Activated CD8-positive, alpha-beta T cell treated with anti-CD3 and anti-CD28 coated beads, Interleukin-2, amount 10 ng/mL, durations not matched to agents 7 days and 5 days (primary cell): ENCODE data around the gene CHI3L2. TPM values are rescaled to one million over a fixed set of nuclear protein-coding genes. Genes with fewer than 3 reads are reported as not detected.

ENCODE experiments used
- ATAC-seq: fragments of 150-1000 bp; cut with Tn5 transposase; one replicate; pipeline ENCODE4 v1.10.0; 2021; ENCODE audit warnings: moderate library complexity
- CTCF ChIA-PET: fragments of 350-600 bp; sonication (Branson Sonifier 250); formaldehyde crosslinking; loops from one replicate; lab custom pipeline; 2021; ENCODE audit warnings: antibody characterized with exemption; lab: Charles Lee
- POLR2A ChIA-PET: fragments of 350-600 bp; sonication (Branson Sonifier 250); formaldehyde crosslinking; loops from one replicate; lab custom pipeline; 2021; ENCODE audit warnings: antibody characterized with exemption; lab: Charles Lee
- DNase-seq: peaks from one replicate; pipeline ENCODE4 v3.0.0-alpha.2; 2020
- H3K27ac Mint-ChIP-seq: one replicate; pipeline ENCODE4 v1.8.0; 2021; ENCODE audit warnings: mild to moderate bottlenecking, mixed read lengths
- H3K27me3 Mint-ChIP-seq: one replicate; pipeline ENCODE4 v1.8.0; 2021; ENCODE audit warnings: low read depth, mixed read lengths
- H3K36me3 Mint-ChIP-seq: one replicate; pipeline ENCODE4 v1.8.0; 2021; ENCODE audit warnings: low read depth, mixed read lengths
- H3K4me1 Mint-ChIP-seq: one replicate; pipeline ENCODE4 v1.8.0; 2021; ENCODE audit warnings: low read depth, mixed read lengths
- H3K4me3 Mint-ChIP-seq: one replicate; pipeline ENCODE4 v1.8.0; 2021; ENCODE audit warnings: mild to moderate bottlenecking, mixed read lengths
- H3K9me3 Mint-ChIP-seq: one replicate; pipeline ENCODE4 v1.8.0; 2022; ENCODE audit warnings: mixed read lengths; ENCODE audit not compliant: insufficient read depth
- total RNA-seq, 2 experiments: library from RNA; stranded (reverse); gene quantifications; one replicate each; pipeline ENCODE4 v1.2.3, GENCODE V29; 2021

CHI3L2 gene
- total RNA-seq: 10 to 100 TPM; 23.8 to 27.0 TPM

GRCh38 chr1:111227434-111227833, at the start of gene CHI3L2:
CHI3L2 (plus strand) TSS chr1:111227713; CDS start chr1:111227730, 17 bp downstream.
- Mint-ChIP-seq H3K9me3 (no peaks in the 10 kb centered on the region), H3K27ac (peak within 1 kb of the TSS; percentile 72)

GRCh38 chr1:111179968-111180533, 47.5 kb upstream of the CHI3L2 start:
- Mint-ChIP-seq H3K27ac (no peak overlapping the region), H3K4me1 (peaks cover 4% of the 10 kb centered on the region), H3K9me3 (no peaks in the 10 kb centered on the region), H3K27me3 (no peaks in the 10 kb centered on the region), H3K4me3 (no peak overlapping the region), H3K36me3 (peaks cover 75% of the 10 kb centered on the region)
- POLR2A ChIA-PET: interaction anchor here (2.7 kb wide), 1 partner anchor 19 kb away, joined by 8 read pairs; no protein-coding TSS in a partner anchor
- DNase-seq (no peak), ATAC-seq (no peak)
- CTCF ChIA-PET: interaction anchor here (0.9 to 1.5 kb wide), 3 partner anchors 14 to 220 kb away, joined by 3 to 4 read pairs (median 3); no protein-coding TSS in a partner anchor

More at GRCh38 chr1:111227434-111227833, at the start of gene CHI3L2:
- H3K4me3 Mint-ChIP-seq: peak within 1 kb of the TSS; percentile 16
- peaks cover 86% of the 10 kb centered on the region for H3K4me1 Mint-ChIP-seq
- POLR2A ChIA-PET: interaction anchor here (1.7 to 3.7 kb wide), 3 partner anchors 12 to 32 kb away, joined by 3 to 20 read pairs (median 10); partner anchors contain the start of gene DENND2D
- no peaks in the 10 kb centered on the region for H3K27me3 Mint-ChIP-seq
- CTCF ChIA-PET: interaction anchor here (0.6 to 16.1 kb wide), 6 partner anchors 9 to 179 kb away, joined by 3 to 528 read pairs (median 11); partner anchors contain the start of gene DENND2D
- ATAC-seq (no peak), DNase-seq (no peak)
- H3K36me3 Mint-ChIP-seq: peaks cover 21% of the 10 kb centered on the region

GRCh38 chr1:111182052-111182451, 45.5 kb upstream of the CHI3L2 start:
- Mint-ChIP-seq H3K4me1 (peaks cover 21% of the 10 kb centered on the region), H3K36me3 (peaks cover 78% of the 10 kb centered on the region), H3K27me3 (no peaks in the 10 kb centered on the region), H3K4me3 (no peak overlapping the region), H3K9me3 (no peaks in the 10 kb centered on the region), H3K27ac (no peak overlapping the region)
- CTCF ChIA-PET: interaction anchor here (1.3 to 2.6 kb wide), 8 partner anchors 9 to 218 kb away, joined by 3 to 13 read pairs (median 8); partner anchors contain the start of gene DENND2D
- no peak for DNase-seq
- POLR2A ChIA-PET: interaction anchor here (0.6 to 2.7 kb wide), 4 partner anchors 10 to 280 kb away, joined by 4 to 13 read pairs (median 6); no protein-coding TSS in a partner anchor
- no peak for ATAC-seq

GRCh38 chr1:111183308-111184069, 44.0 kb upstream of the CHI3L2 start:
- Mint-ChIP-seq H3K4me3 (no peak overlapping the region), H3K27me3 (no peaks in the 10 kb centered on the region), H3K9me3 (no peaks in the 10 kb centered on the region), H3K4me1 (peaks cover 35% of the 10 kb centered on the region), H3K27ac (peak overlapping the region; percentile 56), H3K36me3 (peaks cover 83% of the 10 kb centered on the region)
- ATAC-seq (no peak), DNase-seq (no peak)
- POLR2A ChIA-PET: interaction anchor here (0.8 to 2.1 kb wide), 7 partner anchors 9 to 46 kb away, joined by 3 to 13 read pairs (median 5); partner anchors contain the start of genes CEPT1 and DRAM2
- CTCF ChIA-PET: interaction anchor here (0.6 to 2.6 kb wide), 10 partner anchors 8 to 217 kb away, joined by 3 to 13 read pairs (median 4); partner anchors contain the start of gene DENND2D

DNA sequence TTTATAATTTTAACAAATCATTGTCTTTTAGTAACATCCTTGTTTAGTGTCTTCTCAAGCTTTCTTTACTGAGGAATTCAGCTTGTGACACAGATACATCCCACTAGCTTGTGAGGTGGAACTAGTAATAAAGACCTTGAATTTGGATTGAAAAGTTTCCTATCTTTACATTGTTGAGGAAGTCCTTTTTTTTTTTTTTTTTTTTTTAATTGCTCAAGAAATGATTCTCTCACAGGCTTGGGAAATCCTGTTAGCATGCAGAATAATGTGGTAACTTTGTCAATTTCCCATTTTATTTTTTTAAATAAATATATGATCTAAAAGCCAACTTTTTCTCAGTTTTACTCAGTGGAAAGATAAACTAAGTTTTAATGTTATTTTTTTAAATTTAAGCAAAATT, 42.9 kb upstream of the CHI3L2 start:
- no peak for ATAC-seq
- peaks cover 47% of the 10 kb centered on the region for H3K4me1 Mint-ChIP-seq
- ChIA-PET CTCF (no interaction called here), POLR2A (interaction anchor here (1.4 kb wide), 2 partner anchors 14 to 17 kb away, joined by 4 to 5 read pairs; no protein-coding TSS in a partner anchor)
- H3K27ac Mint-ChIP-seq: no peak overlapping the region
- DNase-seq: no peak
- H3K9me3 Mint-ChIP-seq: no peaks in the 10 kb centered on the region
- H3K27me3 Mint-ChIP-seq: no peaks in the 10 kb centered on the region
- peaks cover 85% of the 10 kb centered on the region for H3K36me3 Mint-ChIP-seq
- no peak overlapping the region for H3K4me3 Mint-ChIP-seq

DNA sequence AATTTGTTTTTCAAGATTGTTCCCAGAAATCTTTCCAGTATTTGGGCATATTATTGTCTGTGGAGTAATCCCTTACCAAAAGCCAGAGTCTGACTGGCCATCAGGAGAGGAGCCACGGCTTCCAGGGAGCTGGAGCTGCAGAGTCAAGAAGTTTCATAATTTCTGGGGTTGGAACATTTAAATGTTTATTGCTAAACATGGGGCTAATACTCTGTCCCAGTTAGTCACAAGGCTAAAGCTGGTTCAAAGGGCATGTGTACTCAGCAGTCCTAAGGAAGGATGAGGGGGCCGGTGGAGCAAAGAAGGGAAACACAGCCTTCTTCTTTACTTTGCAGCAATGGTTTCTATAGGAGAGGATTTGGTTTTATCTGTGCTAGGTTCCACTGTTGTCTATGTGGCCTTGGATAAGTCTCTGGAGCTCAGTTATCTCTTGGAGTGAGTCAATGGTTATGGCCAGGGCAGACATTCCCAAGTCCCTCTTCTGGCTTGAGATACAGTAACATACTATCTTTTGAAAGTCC, 36.5 kb upstream of the CHI3L2 start:
- CTCF ChIA-PET: interaction anchor here (0.7 to 14.9 kb wide), 6 partner anchors 8 to 251 kb away, joined by 3 to 528 read pairs (median 4); partner anchors contain the start of genes CHI3L2 and DENND2D
- peak overlapping the region; percentile 73 for H3K27ac Mint-ChIP-seq
- peaks cover 99% of the 10 kb centered on the region for H3K4me1 Mint-ChIP-seq
- ATAC-seq: no peak
- H3K36me3 Mint-ChIP-seq: peaks cover 98% of the 10 kb centered on the region
- H3K27me3 Mint-ChIP-seq: no peaks in the 10 kb centered on the region
- DNase-seq: no peak
- POLR2A ChIA-PET: interaction anchor here (0.6 to 4.2 kb wide), 8 partner anchors 8 to 246 kb away, joined by 3 to 40 read pairs (median 8); partner anchors contain the start of genes CEPT1, DENND2D and DRAM2
- no peaks in the 10 kb centered on the region for H3K9me3 Mint-ChIP-seq
- H3K4me3 Mint-ChIP-seq: no peak overlapping the region

GRCh38 chr1:111191496-111191895, 36.0 kb upstream of the CHI3L2 start:
- ChIA-PET CTCF (interaction anchor here (0.6 to 14.9 kb wide), 8 partner anchors 8 to 251 kb away, joined by 3 to 528 read pairs (median 4); partner anchors contain the start of genes CHI3L2 and DENND2D), POLR2A (interaction anchor here (0.6 to 4.2 kb wide), 9 partner anchors 8 to 257 kb away, joined by 3 to 40 read pairs (median 7); partner anchors contain the start of genes CEPT1, DENND2D and DRAM2)
- Mint-ChIP-seq H3K36me3 (peaks cover 98% of the 10 kb centered on the region), H3K4me3 (no peak overlapping the region), H3K27ac (peak overlapping the region; percentile 76), H3K27me3 (no peaks in the 10 kb centered on the region), H3K9me3 (no peaks in the 10 kb centered on the region), H3K4me1 (peaks cover 100% of the 10 kb centered on the region)
- ATAC-seq (no peak), DNase-seq (no peak)

- Mint-ChIP-seq H3K4me3 (peak overlapping the region; percentile 16), H3K4me1 (peaks cover 98% of the 10 kb centered on the region), H3K36me3 (peaks cover 98% of the 10 kb centered on the region), H3K27me3 (no peaks in the 10 kb centered on the region), H3K27ac (peak overlapping the region; percentile 76), H3K9me3 (no peaks in the 10 kb centered on the region)
- POLR2A ChIA-PET: interaction anchor here (1.2 to 4.2 kb wide), 8 partner anchors 8 to 256 kb away, joined by 3 to 40 read pairs (median 8); partner anchors contain the start of genes CEPT1, DENND2D and DRAM2
- ATAC-seq: no peak
- no peak for DNase-seq
- CTCF ChIA-PET: interaction anchor here (0.6 to 14.9 kb wide), 8 partner anchors 7 to 250 kb away, joined by 3 to 528 read pairs (median 4); partner anchors contain the start of genes CHI3L2 and DENND2D
These were observed 35.4 kb upstream of the CHI3L2 start for GRCh38 chr1:111192074-111192473.

GRCh38 chr1:111192658-111193519, 34.6 kb upstream of the CHI3L2 start:
- ATAC-seq (no peak), DNase-seq (no peak)
- H3K27me3 Mint-ChIP-seq: no peaks in the 10 kb centered on the region
- peaks cover 98% of the 10 kb centered on the region for H3K36me3 Mint-ChIP-seq
- POLR2A ChIA-PET: interaction anchor here (1.3 to 4.2 kb wide), 6 partner anchors 8 to 255 kb away, joined by 3 to 40 read pairs (median 10); partner anchors contain the start of gene DENND2D
- peak overlapping the region; percentile 76 for H3K27ac Mint-ChIP-seq
- peaks cover 89% of the 10 kb centered on the region for H3K4me1 Mint-ChIP-seq
- no peaks in the 10 kb centered on the region for H3K9me3 Mint-ChIP-seq
- CTCF ChIA-PET: interaction anchor here (0.6 to 14.9 kb wide), 6 partner anchors 10 to 162 kb away, joined by 3 to 528 read pairs (median 6); partner anchors contain the start of gene CHI3L2
- peak overlapping the region; percentile 99 for H3K4me3 Mint-ChIP-seq
